Uterus (tissue), 4 donors: Measurements from ENCODE around the gene MPP1. TPM values are rescaled to one million over a fixed set of nuclear protein-coding genes. Genes with fewer than 3 reads are reported as not detected.

Experiments used
- DNase-seq, 2 donors: peaks; one replicate each; pipeline ENCODE4 v3.0.0-alpha.2; 2019 to 2020
- H3K27ac ChIP-seq, 2 donors: fragments of 200-600 bp; sonication (generic); 1 replicate in 1 of 2; 2 replicates in 1 of 2; pipeline ENCODE4 v1.5.1; 2016 to 2018
- H3K27me3 ChIP-seq, 2 donors: fragments of 200-600 bp; sonication (generic); one replicate each; pipeline ENCODE4 v1.5.1; 2018 to 2019; ENCODE audit warnings: control low read depth in 1 of 2
- H3K36me3 ChIP-seq, 2 donors: fragments of 200-600 bp; sonication (generic); one replicate each; pipeline ENCODE4 v1.5.1; 2019; ENCODE audit warnings: control low read depth in 1 of 2
- H3K4me1 ChIP-seq, 2 donors: fragments of 200-600 bp; sonication (generic); one replicate each; pipeline ENCODE4 v1.5.1; 2018 to 2019; ENCODE audit warnings: control low read depth in 1 of 2
- H3K4me3 ChIP-seq, 2 donors: fragments of 200-600 bp; sonication (generic); 1 replicate in 1 of 2; 2 replicates in 1 of 2; pipeline ENCODE4 v1.5.1; 2018 to 2019; ENCODE audit warnings: mild to moderate bottlenecking in 1 of 2
- H3K9me3 ChIP-seq, 2 donors: fragments of 200-600 bp; sonication (generic); one replicate each; pipeline ENCODE4 v1.5.1; 2019; ENCODE audit warnings: control low read depth in 1 of 2
- CTCF ChIP-seq, 4 experiments: fragments of 200-600 bp in 2 of 4; fragments of 450-650 bp in 2 of 4; sonication (generic) in 2 of 4; IDR thresholded peaks; one replicate each; pipeline ENCODE4 v1.5.1; 2016 to 2019; ENCODE audit warnings: antibody characterized with exemption in 4 of 4, mild to moderate bottlenecking in 2 of 4, moderate library complexity in 1 of 4
- POLR2A ChIP-seq, 2 donors: fragments of 450-650 bp; IDR thresholded peaks; one replicate each; pipeline ENCODE4 v1.6.1; 2016; ENCODE audit warnings: antibody characterized with exemption in 2 of 2, mild to moderate bottlenecking in 1 of 2, moderate library complexity in 1 of 2
- intact Hi-C: fragments of 100-400 bp; cut with DNase I; formaldehyde crosslinking; loops from one replicate; pipeline ENCODE4 v1.15.1; 2023; ENCODE audit warnings: low total_unique reads
- total RNA-seq, 4 donors: library from RNA; depleted of rRNA in 3 of 4; stranded (reverse); fragments of >200 nt in 3 of 4; gene quantifications; one replicate each; pipeline versions ENCODE4 v1.1.0 to v1.2.4, GENCODE V29; 2014 to 2023
- donor health status: DM: yes; HTN: yes; CAD: no.

Gene MPP1
- total RNA-seq, 4 donors from 2014 or later = 8.5 to 31.0 (median 20.4) TPM

DNA sequence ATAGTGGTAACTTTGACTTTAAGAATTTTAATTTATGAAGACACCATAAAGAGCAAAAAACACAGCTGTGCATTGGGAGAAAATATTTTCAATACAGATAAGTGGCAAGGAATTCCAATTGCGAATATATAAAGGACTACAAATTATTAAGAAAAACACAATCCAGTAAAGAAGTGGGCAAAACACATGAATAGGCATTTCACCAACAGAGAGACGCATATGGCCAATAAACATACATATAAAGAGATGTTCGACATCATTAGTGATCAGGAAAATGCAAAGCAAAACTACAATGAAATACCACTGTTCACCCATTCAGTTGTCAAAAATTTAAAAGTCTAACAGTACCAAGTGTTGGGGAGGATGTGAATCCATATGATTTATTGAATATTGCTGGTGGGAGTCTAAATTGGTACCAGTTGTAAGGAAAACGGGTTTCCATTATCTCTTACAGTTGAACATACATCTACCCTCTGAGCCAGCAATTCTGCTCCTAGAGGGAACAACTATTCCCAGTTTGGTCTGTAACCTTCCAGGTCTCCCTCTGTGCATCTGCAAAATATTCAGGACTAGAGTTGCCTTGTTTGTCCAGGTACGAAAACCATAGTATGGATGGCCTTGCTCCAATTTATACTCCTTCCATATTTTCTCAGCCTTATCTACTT is 1.7 kb upstream of the MPP1 start:
- H3K9me3 ChIP-seq = no peaks in the 10 kb centered on the region
- no peak for DNase-seq
- H3K27me3 ChIP-seq = no peaks in the 10 kb centered on the region
- H3K36me3 ChIP-seq = no peaks in the 10 kb centered on the region
- no peak overlapping the region for H3K27ac ChIP-seq
- no peaks in the 10 kb centered on the region for H3K4me1 ChIP-seq
- TF ChIP-seq CTCF (IDR thresholded peaks at IDR 0.05) (no peak), POLR2A (IDR thresholded peaks at IDR 0.05) (no peak)
- intact Hi-C loops = no loop called here
- no peak overlapping the region for H3K4me3 ChIP-seq

DNA sequence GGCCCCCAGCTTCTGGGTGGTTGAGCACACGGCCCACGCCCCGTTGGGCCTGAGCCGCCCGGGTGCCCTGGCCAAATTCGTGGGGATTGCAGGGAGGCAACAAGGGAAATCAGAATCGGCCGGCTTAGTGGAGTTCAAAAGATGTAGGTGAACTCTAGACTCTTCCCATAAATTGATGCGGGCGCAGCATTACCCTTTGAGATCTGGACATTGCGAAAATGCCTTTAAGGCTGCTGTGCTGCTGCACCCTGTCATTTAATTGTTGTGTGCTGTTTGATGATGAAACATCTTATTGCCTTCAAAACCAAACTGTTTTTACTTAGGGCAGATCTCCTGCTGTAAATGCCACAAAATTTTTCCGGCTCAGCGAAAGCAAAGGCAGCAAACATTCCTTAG is 409 bp upstream of the MPP1 start:
- no peaks in the 10 kb centered on the region for H3K9me3 ChIP-seq
- peak overlapping the region; percentile 61 to 73 for H3K27ac ChIP-seq
- no peaks in the 10 kb centered on the region for H3K4me1 ChIP-seq
- DNase-seq = no peak
- H3K4me3 ChIP-seq = peak overlapping the region; percentile 54 to 57
- TF ChIP-seq POLR2A (IDR thresholded peaks at IDR 0.05) = no peak
- TF ChIP-seq CTCF (IDR thresholded peaks at IDR 0.05) = no peak
- intact Hi-C loops = no loop called here
- no peaks in the 10 kb centered on the region for H3K27me3 ChIP-seq
- no peaks in the 10 kb centered on the region for H3K36me3 ChIP-seq

DNA sequence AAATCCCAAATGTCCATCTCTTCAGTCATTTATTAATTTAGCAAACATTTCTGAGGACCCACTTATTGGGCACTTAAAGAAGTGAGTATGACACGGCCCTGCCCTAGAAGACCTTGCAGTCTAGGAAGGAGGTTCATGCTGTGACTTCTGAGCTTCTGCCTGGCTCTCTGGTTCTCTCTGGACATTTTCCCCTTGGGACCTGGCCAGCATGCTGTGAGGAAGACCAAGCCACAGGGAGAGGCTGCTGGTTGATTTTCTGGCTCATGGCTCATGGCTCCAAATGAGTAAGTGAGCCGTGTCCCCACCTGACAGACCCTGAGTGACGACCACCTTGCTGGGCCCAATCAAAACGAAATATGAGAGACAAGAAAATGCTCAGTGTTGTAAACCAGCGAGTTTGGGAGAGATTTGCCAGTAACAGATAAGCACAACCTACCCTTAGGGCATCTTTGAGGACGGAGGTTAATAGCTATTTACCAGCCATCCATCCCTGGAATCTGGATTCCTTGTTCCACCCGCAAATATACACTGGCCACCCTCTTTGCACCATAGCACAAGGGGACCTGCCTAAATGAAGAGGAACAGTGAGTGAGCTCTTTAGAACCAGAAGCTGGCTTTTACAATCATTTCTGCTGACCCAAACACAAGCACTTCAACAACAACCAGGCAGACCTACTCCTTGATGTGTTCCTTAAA is 876 bp downstream of the MPP1 start:
- Histone ChIP-seq H3K27me3 (no peaks in the 10 kb centered on the region), H3K9me3 (no peaks in the 10 kb centered on the region), H3K27ac (peak overlapping the region; percentile 43 to 73), H3K4me3 (peak overlapping the region; percentile 54 to 57), H3K36me3 (no peaks in the 10 kb centered on the region), H3K4me1 (no peaks in the 10 kb centered on the region)
- intact Hi-C loops = no loop called here
- no peak for DNase-seq
- TF ChIP-seq CTCF (IDR thresholded peaks at IDR 0.05) (no peak), POLR2A (IDR thresholded peaks at IDR 0.05) (no peak)

- TF ChIP-seq CTCF (IDR thresholded peaks at IDR 0.05) (no peak), POLR2A (IDR thresholded peaks at IDR 0.05) (no peak)
- Histone ChIP-seq H3K9me3 (no peaks in the 10 kb centered on the region), H3K4me1 (no peaks in the 10 kb centered on the region), H3K27ac (no peak overlapping the region), H3K36me3 (no peaks in the 10 kb centered on the region), H3K27me3 (no peaks in the 10 kb centered on the region), H3K4me3 (no peak overlapping the region)
- DNase-seq = no peak
- intact Hi-C loops = no loop called here
These were observed 2.3 kb downstream of the MPP1 start for GRCh38 chrX:154802947-154803346.

GRCh38 chrX:154800478-154801210 is 4.6 kb downstream of the MPP1 start:
- Histone ChIP-seq H3K36me3 (no peaks in the 10 kb centered on the region), H3K9me3 (no peaks in the 10 kb centered on the region), H3K4me1 (no peaks in the 10 kb centered on the region), H3K27ac (no peak overlapping the region), H3K4me3 (no peak overlapping the region), H3K27me3 (no peaks in the 10 kb centered on the region)
- no peak for DNase-seq
- TF ChIP-seq CTCF (IDR thresholded peaks at IDR 0.05) (no peak), POLR2A (IDR thresholded peaks at IDR 0.05) (no peak)
- intact Hi-C loops = no loop called here
